Fibroblast of skin of left quadriceps (primary cell): ENCODE data around the gene DEPDC5.

ENCODE experiments used
- DNase-seq, 2 experiments: peaks; one replicate each; pipeline ENCODE4 v3.0.0-alpha.2; 2013; ENCODE audit warnings: low read depth in 2 of 2

DEPDC5 gene

GRCh38 chr22:31950226-31950625, 196.4 kb downstream of the DEPDC5 start:
- DNase-seq, result no peak

GRCh38 chr22:31951194-31952093, 197.6 kb downstream of the DEPDC5 start:
- DNase-seq, result no peak

- DNase-seq, result no peak
Measured at GRCh38 chr22:31952094-31952401, 198.2 kb downstream of the DEPDC5 start.

- peak; percentile 64 to 66 for DNase-seq
Measured at GRCh38 chr22:31952472-31952871, 198.7 kb downstream of the DEPDC5 start.

- DNase-seq, result no peak
Measured at GRCh38 chr22:31953261-31953660, 199.4 kb downstream of the DEPDC5 start.

- DNase-seq, result no peak
Measured at GRCh38 chr22:31954535-31955523, 201.0 kb downstream of the DEPDC5 start.

GRCh38 chr22:31956360-31956759, 202.5 kb downstream of the DEPDC5 start:
- no peak for DNase-seq
